CD4-positive, alpha-beta T cell treated with Interleukin-15 for 1 hour (primary cell): Measurements from ENCODE around the gene TMEM53.

Experiments
- DNase-seq: peaks from one replicate; pipeline ENCODE4 v3.0.0-alpha.2; 2020

The TMEM53 gene

DNA sequence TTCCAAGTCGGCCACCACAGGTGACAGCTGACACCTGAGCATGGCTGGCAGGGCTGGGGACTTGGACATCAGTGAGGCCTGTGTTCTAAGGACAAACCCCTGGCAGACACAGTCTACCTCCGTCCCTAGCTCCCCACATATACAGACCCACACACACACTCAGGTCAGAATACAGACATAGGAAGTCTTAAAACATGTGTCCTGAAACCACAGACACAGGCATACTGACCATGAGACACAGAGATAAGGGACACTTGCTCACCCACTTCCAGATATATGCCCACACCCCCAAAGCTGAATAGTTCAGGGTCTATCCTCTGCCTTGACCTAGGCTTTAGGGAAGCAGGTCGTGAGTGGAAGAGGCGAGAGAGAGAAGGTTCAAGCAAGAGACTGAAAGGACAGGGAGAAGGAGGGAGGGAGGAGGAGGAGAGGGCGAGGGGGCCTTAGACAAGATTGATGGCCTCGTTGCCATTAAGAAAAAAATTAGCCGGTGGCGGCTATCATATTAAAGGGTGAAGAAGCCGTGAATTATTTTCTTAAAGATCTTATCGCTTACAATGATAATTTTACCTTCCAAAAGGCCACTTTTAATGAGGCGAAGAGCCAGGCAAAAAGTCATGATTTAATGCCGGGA lies 49.9 kb downstream of the TMEM53 start:
- DNase-seq: no peak

DNA sequence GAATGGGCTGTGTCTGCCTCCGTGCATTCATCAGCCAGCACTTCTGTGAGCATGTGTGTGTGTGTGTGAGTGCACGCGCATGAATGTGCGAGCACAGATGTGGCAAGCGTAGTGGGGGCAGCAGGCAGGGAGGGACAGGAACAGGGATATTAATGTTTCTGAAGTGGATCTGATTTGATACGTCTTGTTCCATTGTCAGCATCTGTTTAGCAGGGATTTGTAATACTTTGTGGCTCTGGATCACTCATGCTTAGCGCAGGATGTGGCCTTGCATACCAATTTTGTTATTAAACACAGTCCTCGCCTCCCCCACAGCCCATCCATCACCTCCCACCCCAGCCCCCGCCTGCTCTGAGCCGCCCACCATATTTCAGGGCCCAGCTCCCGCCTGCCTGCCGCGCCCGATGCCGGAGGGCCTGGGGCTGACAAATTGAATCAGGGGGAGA lies 52.4 kb downstream of the TMEM53 start:
- DNase-seq: no peak

DNA sequence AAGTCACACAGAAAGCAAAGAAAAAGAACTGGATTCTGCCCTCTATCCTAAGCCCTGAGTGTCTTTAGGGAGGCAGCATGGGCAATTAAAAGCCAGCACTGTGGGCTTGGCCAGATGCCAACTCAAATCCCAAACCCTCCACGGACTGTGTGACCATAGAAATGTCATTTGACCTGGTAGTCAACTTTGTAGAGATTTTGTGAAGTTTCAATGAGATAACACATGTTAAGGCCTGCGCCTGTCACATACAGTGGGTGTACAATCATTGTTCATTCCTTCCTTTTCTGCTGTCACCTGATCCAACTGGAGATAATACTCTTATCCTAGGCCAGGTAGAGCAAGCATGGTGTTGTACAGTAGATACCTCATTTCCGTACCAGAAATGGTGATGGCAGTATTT lies 54.2 kb downstream of the TMEM53 start:
- no peak for DNase-seq

DNA sequence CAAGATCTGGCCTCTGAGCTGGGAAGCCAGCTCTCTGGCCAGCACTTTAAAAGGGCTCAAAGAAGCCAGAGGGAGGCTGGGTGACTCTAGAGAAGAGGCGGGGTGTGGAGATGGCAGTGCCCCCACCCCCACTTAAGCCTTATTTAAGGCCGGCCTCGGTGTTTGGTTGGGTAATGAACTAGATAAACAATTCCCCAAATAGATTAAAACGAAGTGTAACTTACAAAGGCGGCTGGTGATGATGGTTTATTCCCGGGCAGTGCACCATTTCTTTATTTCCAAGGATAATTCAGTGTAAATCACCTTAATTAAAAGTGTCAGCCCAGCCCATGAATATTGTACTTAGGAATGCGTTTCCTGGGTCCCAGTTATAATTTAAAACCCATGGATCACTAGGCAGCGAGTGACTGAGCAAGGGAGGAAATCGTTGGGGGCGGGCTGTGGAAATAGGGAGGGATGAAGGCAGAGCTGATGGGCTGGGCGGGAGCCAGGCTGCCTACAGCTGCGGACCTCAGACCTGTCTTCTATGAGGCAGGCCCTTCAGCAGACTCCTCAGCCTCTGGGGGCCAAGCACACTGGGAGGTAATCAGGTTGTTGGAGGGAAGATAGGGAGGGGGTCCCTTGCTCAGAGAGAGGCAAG lies 54.9 kb downstream of the TMEM53 start:
- DNase-seq: no peak

DNA sequence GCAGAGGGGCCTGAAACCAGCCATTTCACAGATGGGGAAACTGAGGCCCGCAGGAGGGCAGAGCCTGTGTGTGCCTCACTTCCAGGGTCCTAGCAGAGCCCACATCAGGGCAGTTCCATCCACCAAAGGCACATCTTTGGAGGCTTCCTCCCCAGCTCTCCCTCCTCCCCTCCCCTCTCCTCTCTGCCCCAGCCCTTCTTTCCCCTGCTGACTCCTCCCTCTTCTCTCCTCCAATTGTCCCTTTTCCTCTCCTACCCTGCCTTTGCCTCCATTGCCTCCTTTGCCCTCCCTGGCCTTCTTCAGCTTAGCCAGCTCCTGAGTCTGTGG lies 56.6 kb downstream of the TMEM53 start:
- no peak for DNase-seq

DNA sequence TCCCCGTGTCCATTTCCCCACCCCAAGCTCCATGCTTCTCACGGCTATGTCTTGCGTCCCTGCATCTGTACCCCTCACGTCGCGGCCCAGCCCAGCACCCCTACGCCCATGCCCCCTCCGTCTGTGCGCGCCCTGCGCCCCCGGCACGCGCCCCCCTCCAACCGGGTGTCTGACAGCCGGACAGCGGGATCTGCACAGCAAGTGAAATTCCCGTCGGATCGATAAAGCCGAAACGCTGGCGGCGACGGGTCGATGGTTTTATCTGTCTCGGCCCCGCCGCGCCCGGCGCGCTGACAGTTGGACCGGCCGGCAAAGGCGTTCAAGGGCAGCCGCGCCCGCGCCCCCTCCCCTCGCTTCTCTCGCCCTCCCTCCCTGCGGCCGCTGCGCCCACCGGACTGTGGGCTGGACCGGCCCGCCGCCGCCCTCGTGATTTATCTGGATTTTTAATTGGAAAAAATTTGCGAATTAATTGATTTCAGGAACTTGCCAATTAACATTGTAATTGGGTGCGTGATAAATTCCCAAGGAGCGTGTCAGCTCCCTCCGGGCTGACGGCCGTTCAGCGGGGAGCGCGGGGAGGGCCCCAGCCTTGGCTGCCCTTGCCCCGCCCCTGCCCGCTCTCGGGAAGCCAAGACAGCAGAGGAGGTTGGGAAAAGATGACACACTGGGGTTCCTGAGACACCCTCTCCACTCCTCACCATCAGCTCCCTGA lies 57.1 kb downstream of the TMEM53 start:
- no peak for DNase-seq

DNA sequence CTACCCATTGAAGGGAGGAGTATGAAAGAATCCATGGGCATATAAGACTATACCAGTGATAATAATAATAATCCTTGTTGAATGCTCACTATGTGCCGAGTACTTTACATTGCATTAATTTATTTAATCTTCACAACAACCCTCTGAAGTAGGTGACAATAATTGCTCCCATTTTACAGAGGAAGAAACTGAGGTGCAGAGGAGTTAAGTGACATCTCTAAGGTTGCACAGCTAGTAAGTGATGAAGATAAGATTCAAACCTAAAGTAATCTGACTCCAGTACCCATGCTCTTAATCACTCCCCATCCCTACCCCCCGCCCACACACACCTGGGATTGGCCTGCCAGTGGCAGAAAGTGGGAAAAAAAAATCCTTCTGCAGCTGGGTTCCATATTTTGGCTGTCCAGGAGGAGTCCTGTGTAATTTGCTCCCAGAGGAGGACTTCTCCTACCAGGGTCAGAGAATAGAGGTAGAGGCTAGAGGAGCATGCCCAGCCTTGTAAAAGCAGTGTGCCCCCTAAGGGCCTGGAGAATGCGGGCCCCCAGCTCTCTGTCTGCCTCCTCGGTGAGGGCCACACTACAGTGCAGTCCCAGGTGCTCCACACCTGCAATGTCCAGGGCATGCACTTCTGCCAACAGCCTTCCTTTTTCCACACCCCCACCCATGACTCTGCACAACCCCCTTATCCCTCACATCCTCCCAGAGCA lies 57.8 kb downstream of the TMEM53 start:
- DNase-seq: no peak

DNA sequence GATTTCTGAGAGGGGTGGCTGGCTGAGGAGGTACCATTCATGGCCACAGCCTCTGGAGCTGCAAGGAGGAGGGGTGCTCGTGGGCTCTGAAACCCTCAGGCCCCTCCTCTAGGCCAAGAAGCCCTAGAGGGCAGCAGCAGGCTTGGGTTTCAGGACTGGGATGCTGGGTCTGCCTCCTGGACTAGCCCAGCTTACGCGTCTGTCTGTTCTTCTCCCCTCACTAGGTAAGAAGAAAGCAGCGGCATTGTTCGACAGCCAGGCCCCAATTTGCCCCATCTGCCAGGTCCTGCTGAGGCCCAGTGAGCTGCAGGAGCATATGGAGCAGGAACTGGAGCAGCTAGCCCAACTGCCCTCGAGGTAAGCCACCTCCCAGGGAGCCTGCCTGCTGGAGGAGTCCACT lies 60.3 kb downstream of the TMEM53 start:
- no peak for DNase-seq

DNA sequence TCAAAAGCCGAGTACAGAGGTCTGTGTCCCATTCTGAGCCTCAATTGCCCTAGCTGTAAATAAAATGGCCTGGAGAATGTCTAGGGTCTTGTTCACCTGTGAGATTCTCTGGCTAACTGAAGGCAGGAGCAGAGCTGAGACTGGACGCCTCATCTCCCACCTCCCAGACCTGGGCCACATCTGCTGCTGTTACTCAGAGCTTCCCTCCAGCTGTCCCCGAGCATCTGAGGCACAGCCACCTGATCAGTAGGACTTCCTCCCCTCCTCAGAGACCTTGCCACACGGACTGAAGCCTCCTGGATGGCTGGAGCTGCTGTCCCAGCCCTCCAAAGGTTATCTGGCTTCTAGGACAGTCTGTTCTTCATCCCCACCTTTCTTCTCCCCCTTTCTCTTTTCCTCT lies 62.4 kb downstream of the TMEM53 start:
- DNase-seq: no peak

DNA sequence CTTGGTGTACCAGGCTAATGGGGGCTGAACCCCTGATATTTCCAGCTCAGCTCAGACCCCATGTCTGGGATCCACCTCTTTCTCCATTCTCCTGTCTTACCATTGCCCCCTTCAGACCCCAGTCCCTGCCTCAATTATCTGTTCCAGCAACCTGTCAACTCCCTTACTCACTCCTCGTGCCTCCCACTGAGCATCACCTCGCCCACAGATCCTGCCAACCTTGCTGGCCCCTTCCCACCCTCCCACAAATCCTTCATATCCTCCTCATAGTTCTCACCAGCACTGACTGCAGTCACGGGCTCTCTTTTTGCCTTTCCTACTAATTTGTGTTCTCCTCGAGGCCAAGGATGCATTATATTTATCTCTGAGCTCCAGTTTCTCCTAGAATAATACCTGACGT lies 62.9 kb downstream of the TMEM53 start:
- no peak for DNase-seq

DNA sequence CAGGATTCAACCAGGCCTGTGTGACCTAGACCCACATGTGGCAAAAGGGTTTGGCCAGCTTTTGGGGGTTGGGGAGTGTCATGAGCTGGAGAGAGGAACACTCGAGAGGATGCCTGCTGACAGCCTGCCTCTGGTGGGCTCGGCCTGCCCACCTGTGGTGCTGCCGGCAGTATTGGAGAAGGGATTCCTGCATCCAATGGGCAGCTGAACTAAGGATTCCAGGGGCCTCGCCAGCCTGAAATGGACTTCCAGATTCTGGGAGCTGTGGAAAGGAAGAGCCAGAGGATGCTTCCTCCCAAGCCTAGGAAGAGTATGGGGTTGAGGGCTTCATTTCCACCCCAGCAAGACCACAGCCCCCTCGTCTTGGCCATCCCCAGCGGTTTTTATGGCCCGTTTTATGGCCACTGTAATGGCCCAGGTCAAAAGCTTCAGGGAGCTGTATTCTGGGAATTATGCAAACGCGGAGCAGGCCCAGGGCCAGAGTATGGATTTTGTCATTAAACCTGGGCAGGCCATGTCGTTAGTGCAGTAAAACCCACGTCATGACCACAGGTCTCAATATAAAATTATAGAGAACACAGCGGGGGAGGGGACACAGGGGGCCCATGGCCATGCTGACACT lies 63.6 kb downstream of the TMEM53 start:
- DNase-seq: no peak

DNA sequence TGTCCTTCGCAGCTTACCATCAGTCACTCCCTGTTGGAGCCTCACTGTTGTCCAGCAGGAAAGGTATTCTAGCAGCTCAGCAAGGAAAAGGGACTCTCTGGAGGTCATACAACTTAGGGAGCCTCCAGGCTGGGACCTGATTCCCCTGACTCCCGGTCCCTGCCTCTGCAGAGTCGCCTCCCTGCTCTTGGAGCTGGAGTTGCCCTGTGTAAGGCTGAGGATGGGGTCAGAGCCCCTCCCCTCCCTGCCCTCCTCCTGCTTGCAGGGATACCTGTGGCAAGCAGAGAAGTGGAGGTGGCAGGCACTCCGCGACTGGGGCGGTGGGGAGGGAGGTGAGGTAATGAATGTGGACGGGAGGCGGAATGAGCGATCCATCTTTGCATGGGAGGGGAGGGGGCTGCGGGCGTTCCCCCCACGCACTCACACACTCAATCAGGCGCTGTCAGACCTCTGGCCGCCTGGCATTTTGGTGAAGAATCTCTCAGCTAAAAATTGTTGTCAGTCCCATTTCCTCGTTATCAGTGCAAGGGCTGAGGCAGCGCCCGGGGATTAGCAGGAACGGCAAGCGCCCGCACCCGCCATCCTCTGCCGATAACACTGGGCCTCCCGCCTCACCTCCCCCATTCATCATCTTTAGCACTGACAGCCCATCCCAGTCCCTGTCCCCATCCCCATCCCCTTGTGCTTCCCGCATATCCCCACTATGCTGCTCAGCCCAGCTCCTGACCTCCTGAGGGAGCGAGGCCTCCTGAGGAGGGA lies 64.3 kb downstream of the TMEM53 start:
- DNase-seq: no peak

DNA sequence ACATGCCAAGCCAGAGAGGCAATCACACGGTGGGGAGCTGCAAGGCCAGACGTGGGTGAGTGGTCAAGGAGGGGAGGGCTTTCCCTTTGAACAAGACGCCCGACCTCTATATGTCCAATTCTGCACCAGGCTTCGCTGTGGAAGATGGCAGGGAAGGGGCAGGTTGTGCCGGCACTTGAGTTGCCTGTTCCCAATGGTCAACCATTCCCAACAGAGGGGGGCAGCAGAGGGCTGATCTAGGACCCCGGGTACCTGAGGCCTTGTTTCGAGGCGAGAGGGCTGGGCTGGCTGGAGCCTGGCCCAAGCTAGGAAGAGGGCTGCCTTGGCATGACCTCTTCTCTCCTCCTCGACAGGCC lies 64.9 kb downstream of the TMEM53 start:
- DNase-seq: no peak

DNA sequence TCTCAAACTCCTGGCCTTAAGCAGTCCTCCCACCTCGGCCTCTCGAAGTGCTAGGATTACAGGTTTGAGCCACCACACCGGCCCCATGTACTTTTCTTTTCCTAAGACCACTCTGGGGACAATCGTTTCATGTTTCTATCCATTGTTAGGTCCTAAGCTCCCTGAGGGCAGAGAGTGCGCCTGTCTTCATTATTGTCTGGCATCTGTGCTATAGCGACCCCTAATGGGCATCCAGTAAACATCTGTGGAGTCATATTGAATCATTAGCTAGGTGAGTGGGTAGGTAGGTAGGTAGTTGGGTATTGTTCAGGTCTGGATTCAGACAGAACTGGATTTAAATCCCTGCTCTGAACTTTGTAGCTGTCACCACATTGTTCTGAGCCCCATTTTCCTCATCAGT lies 66.1 kb downstream of the TMEM53 start:
- no peak for DNase-seq

DNA sequence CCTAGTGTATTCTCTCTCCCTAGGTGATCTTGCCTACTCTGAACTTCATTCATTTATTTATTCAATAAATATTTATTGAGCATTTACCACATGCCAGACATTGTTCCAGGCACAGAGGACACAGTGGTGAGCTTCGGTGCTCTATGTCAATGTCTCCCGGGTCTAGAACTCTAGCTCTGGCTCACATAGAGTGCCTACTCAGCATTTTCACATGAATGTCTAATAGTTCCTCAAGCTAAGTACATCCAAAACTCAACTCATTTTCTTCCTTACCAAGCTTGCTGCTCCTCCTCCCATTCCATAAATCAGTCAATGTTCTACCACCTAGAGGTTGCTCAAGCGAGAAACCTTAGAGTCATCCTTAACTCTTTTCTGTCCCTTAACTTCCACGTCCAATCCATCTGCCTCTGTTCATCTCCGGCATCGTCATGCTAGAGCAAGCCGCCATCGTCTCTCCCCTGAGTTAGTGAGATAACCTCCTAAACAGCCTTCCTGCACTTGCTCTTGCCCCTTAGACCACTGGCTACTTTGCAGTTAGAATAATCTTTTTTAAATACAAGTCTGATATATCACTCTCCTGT lies 67.5 kb downstream of the TMEM53 start:
- no peak for DNase-seq

DNA sequence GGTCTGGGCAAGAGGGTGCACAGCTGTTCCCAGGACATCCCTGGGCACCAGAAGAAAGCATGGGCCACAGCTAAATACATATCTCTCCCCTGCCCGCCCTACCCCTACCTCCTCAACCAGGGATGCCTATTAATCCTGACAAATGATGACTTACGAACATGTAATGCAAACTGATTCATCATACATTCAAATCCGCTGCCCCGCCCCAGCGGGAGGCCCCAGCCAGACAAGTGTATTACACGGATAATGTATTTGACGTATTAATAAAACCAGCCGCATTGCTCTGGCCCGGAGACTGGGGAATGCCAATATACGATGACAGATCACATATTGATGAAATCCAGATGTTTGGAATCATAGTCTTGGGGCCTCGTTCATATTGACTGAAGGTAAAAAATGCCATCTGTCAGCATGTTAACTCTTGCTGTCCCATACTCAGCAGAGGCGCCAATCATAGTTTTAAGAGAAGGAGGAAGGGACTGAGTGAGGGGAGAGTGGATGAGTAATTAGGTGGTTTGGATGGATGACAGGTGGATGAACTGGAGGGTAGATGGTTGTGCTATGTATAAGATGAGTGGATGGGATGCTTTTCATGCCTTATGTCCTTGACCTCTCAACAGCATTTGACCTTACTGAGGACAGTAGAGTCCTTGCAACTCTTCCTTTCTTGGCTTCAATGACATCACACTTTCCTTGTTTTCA lies 68.2 kb downstream of the TMEM53 start:
- no peak for DNase-seq

DNA sequence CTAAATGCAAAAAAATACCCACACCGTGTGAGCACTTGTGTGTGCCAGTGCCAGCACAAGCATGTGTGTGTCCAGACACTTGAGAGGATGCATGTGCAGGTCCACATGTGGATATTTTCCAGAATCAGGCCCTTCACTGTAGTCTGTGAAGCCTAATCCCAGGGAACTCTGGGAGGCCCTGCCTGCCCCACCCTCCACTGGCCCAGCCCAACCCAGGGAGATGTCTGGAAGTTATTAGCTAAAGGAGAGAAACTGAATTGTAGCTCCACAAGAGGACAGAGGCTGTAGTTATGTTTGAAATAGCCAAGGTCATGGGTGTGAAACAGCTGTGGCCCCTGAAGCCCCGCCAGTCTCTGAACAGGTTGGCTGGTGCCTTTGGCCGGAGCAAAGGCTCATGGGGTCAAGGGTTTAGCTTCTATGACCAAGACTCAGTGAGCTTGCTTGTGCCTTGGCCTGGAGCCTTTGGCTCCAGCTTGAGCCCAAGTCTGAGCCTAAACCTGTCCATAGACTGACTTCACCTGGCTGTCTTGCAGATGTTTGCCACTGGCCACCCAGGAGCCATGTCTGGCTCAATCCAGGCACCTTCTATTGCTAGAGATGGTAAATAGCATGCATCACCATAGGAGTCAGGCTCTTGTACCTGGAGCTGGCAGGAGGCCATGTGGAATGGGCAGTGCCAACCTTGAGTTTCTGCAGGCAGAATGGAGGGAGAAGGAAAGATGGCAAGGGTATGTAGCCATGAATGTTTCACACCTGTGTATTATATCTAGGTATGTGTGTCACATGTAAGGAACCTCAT lies 69.9 kb downstream of the TMEM53 start:
- no peak for DNase-seq

DNA sequence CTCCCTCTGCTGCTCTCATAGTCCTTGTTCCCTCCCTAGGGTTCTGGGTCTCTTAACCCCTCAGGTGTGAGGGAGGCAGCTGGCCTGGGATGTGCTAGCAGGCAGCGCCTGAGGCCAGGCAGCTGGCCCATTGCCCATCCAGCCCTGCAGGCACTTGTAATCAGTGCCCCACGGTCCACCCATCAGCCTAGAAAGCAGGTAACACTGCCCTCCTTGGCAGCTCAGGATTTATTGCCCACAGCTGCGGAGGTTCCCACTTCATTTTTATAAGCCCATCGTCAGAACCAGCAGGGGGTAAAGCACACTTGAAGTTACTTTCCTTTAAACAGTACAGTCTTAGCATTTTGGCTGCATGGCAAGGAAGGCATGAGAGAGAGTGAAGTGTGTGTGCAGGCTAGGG lies 70.6 kb downstream of the TMEM53 start:
- DNase-seq: no peak
